ENCODE results near the gene GYG1.

GYG1 gene

DNA sequence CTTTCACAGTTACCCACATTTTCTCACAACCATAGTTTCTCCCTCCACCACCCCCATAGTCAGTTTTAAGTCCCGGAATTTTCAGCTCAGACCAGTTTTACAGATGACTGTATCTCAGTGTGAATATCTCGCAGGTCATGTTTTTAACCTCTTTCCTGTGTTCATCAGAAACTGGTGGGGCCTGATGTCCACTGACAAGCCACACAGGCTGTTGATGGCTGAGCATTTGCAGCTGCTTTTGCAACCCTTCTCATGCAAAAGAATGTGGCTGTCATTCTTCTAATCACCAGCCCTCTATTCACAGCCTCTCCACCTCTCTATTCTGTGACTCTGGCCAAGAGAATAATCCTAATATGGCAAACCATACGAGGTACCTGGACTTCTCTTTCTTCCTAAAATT lies 8.5 kb downstream of the GYG1 start:
- TF ChIP-seq, protein P1, sequence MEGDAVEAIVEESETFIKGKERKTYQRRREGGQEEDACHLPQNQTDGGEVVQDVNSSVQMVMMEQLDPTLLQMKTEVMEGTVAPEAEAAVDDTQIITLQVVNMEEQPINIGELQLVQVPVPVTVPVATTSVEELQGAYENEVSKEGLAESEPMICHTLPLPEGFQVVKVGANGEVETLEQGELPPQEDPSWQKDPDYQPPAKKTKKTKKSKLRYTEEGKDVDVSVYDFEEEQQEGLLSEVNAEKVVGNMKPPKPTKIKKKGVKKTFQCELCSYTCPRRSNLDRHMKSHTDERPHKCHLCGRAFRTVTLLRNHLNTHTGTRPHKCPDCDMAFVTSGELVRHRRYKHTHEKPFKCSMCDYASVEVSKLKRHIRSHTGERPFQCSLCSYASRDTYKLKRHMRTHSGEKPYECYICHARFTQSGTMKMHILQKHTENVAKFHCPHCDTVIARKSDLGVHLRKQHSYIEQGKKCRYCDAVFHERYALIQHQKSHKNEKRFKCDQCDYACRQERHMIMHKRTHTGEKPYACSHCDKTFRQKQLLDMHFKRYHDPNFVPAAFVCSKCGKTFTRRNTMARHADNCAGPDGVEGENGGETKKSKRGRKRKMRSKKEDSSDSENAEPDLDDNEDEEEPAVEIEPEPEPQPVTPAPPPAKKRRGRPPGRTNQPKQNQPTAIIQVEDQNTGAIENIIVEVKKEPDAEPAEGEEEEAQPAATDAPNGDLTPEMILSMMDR (IDR thresholded peaks at IDR 0.05; ENCODE audit: insufficient read depth, low read depth, low read length, missing control alignments): no peak
- H3K4me3 ChIP-seq (ENCODE audit: low read length): no peak overlapping the region
- DNase-seq (ENCODE audit: low read depth): no peak

DNA sequence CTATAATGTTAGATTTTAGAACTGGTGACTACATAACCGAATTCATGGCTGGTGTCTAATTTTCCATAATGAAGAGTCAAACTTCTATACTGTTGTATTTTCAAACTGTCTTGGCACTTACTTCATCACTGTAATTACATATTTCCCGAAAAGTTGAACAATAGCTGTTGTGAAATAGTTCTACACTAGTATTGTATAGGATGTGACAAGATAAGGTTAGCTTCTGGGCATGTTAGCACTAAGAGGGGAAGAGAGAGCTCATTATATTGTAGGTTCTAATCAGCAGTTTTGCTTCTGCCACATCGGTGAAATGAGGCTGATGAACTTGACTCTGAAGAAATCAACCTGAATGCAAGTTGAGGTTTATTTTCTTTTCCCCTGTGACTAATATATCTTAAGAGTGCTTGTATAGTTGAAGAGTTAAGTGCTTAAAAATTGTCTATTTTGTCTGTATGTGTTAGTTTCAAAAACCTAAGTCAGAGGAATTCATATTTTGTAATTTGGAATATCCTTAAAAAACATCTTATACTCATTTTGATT lies 8.9 kb downstream of the GYG1 start:
- no peak overlapping the region for H3K4me3 ChIP-seq (ENCODE audit: low read length)
- peak; percentile 28 for DNase-seq (ENCODE audit: low read depth)
- TF ChIP-seq, protein P1 (IDR thresholded peaks at IDR 0.05; ENCODE audit: insufficient read depth, low read depth, low read length, missing control alignments): no peak

DNA sequence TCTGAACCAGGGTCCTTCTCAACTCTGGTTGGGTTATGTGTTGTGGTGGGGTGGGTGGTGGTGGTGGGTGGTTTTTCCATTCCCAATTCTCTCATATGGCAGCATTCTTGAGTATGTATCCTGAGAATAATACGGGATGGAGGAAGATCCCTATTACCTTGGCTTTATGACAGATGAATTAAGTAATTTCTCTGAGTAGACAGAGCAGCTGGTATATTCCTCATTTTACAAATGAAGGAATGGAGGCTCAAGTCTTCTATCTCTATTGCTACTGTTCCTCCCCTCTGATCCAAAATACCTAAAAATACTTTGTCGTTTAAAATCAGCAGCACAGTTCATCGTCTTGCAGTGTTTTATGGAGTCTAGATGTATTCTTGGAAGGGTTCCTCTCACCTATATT lies 10.4 kb downstream of the GYG1 start:
- TF ChIP-seq, protein P1 (IDR thresholded peaks at IDR 0.05; ENCODE audit: insufficient read depth, low read depth, low read length, missing control alignments): no peak
- DNase-seq (ENCODE audit: low read depth): no peak

DNA sequence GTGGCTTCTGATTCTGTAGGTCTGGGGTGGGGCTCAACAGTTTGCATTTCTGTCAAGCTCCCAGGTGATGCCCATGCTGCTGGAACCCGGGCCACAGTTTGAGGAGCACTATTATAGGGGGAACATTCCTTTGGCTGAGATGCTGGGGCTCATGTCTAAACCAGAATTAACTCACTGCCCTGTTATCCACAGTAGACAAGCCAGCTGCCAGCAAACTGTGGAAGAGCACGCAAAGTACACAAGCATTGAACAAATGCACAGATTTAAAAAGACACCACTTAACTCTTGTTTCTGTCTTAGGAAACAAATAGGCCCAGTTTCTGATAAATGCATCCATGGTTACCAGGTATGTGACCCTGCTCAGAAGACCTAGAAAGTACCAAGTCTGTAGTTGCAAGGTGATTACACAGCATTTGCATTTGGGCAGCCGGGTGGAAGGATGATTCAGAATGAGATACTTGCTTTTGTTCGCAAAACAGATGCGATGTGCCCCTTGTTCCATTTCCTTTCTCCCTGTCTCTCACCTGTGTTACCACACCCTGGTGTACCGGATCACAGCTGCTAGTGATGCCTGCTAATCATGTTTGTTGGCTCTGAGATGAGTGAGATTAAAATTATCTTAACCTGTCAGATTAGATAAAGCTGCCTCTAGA lies 12.4 kb downstream of the GYG1 start:
- TF ChIP-seq, protein P1 (IDR thresholded peaks at IDR 0.05; ENCODE audit: insufficient read depth, low read depth, low read length, missing control alignments): no peak
- peak; percentile 67 for DNase-seq (ENCODE audit: low read depth)
- H3K4me3 ChIP-seq (ENCODE audit: low read length): no peak overlapping the region

More for the DNA sequence above, 10.4 kb downstream of the GYG1 start:
- no peak overlapping the region for H3K4me3 ChIP-seq (ENCODE audit: low read length)

DNA sequence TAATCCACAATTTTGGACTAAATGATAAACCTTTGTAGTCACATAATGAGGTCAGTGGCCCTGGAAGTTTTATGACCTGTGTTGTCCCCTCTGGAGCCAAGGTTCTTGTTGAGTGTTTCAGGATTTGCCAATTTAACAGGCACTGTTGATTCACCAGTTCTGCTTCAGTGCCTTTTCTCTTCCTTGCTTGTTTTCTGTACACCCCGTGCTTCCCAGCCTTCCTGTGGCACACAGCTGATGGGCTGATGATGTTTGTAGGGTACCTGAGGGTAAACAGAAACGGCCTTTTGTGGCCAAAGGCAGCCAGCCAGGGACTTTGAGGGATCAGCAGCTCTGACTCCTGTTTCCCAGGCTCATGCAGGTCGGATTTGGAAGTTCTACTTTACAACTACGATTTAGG lies 13.3 kb downstream of the GYG1 start:
- H3K4me3 ChIP-seq (ENCODE audit: low read length): no peak overlapping the region
- TF ChIP-seq, protein P1 (IDR thresholded peaks at IDR 0.05; ENCODE audit: insufficient read depth, low read depth, low read length, missing control alignments): no peak
- DNase-seq (ENCODE audit: low read depth): no peak

DNA sequence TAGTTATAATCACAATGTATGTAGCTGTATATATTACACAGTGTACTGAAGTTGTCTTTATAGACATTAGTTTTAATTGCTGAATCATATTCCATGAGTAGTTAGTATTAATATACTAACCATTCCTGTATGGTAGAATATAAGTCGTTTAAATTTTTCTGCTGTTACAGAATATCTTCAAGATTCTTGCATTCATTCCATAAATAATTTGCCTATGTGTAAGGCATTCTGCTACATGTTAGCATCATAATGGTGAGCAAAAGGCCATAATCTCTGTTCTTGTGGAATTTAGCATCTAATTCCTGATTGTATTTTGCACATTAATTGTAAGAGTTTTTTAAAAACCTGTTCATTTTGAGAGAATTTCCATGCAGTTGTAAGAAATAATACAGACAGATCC lies 14.1 kb downstream of the GYG1 start:
- no peak overlapping the region for H3K4me3 ChIP-seq (ENCODE audit: low read length)
- TF ChIP-seq, protein P1 (IDR thresholded peaks at IDR 0.05; ENCODE audit: insufficient read depth, low read depth, low read length, missing control alignments): no peak
- no peak for DNase-seq (ENCODE audit: low read depth)
